Bone marrow (tissue), 2 donors: ENCODE data around the gene DEGS2.

Source experiments
- DNase-seq, 2 donors: peaks; one replicate each; lab custom pipeline; 2025; lab: John Stamatoyannopoulos, UW

The DEGS2 gene

GRCh38 chr14:100111931-100112704, 47.3 kb downstream of the DEGS2 start:
- DNase-seq: no peak

GRCh38 chr14:100110816-100111215, 48.6 kb downstream of the DEGS2 start:
- DNase-seq: no peak

- DNase-seq: no peak
Measured at GRCh38 chr14:100109594-100109955, 49.9 kb downstream of the DEGS2 start.

GRCh38 chr14:100108840-100109593, 50.4 kb downstream of the DEGS2 start:
- DNase-seq: no peak

GRCh38 chr14:100108042-100108825, 51.2 kb downstream of the DEGS2 start:
- peak; percentile 54 to 60 for DNase-seq

- DNase-seq: no peak
Measured at GRCh38 chr14:100107236-100107635, 52.2 kb downstream of the DEGS2 start.

- no peak for DNase-seq
Measured at GRCh38 chr14:100106250-100107112, 53.0 kb downstream of the DEGS2 start.

- DNase-seq: peak in 1 of 2 donors; percentile 15
Measured at GRCh38 chr14:100105357-100106169, 53.9 kb downstream of the DEGS2 start.

GRCh38 chr14:100104523-100105300, 54.7 kb downstream of the DEGS2 start:
- no peak for DNase-seq

- no peak for DNase-seq
Measured at GRCh38 chr14:100104006-100104352, 55.5 kb downstream of the DEGS2 start.

- no peak for DNase-seq
Measured at GRCh38 chr14:100103250-100104005, 56.0 kb downstream of the DEGS2 start.

GRCh38 chr14:100102156-100102785, 57.2 kb downstream of the DEGS2 start:
- DNase-seq: no peak

- DNase-seq: no peak
Measured at GRCh38 chr14:100100032-100100703, 59.3 kb downstream of the DEGS2 start.

- DNase-seq: no peak
Measured at GRCh38 chr14:100098171-100098570, 61.3 kb downstream of the DEGS2 start.

GRCh38 chr14:100096656-100097055, 62.8 kb downstream of the DEGS2 start:
- DNase-seq: no peak
